Measurements from ENCODE around the gene PRR35.

PRR35 gene

DNA sequence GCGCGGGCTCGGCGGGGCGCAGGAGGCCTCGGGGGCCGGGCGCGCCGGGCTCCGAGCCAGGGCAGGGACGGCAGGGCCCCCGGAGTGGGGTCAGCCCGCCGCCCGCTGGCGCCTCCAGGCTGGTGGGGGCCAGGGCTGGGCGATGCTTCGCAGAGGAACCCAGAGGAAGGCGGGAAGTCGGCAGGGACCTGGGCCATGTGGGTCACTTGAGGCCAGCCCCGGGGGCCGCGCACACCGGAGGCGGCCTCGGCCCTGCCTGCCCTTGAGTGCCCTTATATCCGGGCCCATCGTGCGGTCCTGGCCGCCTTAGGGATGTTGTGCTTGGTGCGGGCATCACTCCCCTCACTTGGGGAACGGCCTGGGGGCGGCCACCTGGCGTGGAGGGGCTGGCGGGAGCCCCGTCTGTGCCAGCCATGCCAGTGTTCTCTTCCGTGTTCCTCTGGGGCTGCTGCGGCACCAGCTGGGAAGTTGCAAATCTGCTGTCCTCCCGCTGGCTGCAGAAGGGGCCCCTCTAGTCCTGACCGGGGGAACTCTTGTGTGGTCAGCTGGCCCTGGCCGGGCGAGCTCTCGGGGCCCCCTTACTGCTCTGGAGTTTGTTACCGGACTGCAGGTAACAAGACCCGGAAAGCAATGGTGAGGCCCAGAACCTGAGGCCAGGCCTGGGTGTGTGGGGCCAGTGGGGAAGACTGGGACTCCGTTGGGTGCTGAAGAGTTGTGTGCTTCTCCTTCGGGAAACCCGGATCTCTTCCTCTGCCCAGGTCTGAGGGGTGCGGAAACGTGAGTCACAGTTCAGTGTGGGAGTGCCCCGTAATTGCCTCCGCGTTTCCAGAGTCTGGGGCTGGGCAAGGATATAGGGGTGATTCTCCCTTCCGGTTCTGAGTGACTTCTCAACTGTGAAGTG lies 31.8 kb upstream of the PRR35 start:
- peak; percentile 60 for DNase-seq

DNA sequence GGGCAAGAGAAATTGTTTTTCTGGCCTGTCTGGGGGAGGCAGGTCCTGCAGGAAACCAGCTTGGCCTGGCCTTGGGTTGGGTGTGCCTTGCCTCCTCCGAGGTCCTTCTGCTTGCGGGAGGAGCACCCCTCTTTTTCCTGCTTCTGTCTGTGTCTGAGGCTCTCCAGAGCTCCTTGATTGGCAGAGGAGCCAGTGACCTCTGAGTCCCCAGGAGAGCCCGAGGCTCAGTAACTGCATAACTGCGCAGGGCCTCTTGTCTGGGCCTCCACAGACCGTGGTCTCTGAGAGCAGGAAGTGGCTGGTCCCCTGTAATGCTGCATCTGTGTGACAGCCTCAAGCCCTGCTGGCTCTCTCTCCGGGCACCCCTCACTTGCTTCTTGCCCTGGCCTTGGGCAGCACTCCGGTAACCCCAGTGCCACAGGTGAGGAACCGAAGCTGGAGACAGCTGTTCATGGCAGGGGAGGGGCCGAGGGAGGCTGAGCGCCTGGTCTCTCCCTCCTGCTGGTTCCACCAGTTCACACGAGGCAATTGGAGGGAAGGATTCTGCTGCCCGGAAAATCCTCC lies 31.1 kb upstream of the PRR35 start:
- DNase-seq, result no peak

DNA sequence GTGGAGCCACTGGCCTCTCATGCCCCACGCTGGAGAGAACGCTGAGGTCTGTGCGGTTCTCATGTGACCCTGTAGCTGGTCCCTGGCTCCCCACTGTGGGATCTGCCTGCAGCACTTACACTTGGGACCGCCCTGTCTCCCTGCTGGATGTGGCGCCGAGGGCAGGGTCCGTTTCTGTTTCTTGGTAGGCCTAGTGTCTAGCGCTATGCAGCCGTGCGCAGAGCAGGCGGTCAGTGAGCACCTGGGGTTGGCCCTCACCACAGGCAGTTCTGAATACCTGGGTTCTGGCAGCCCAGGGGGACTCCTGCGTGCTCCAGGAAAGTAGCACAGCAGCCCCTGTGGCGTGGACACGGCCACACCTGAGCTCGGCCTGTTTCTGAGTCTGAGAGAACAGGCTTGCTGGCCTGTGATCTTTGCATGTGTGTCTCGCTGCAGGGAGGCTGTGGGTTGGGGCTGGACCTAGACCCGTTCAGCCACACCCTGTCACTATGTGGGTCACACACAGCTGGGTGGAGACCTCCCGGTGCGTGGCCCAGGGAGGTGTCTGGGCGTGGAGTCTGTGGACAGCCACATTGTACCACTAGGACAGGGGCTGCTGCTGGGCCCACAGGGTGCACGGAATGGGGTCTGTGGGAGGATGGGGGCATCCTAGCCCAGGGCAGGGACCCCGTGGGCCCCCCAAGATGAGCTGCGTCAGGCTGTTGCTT lies 29.9 kb upstream of the PRR35 start:
- DNase-seq, result no peak

DNA sequence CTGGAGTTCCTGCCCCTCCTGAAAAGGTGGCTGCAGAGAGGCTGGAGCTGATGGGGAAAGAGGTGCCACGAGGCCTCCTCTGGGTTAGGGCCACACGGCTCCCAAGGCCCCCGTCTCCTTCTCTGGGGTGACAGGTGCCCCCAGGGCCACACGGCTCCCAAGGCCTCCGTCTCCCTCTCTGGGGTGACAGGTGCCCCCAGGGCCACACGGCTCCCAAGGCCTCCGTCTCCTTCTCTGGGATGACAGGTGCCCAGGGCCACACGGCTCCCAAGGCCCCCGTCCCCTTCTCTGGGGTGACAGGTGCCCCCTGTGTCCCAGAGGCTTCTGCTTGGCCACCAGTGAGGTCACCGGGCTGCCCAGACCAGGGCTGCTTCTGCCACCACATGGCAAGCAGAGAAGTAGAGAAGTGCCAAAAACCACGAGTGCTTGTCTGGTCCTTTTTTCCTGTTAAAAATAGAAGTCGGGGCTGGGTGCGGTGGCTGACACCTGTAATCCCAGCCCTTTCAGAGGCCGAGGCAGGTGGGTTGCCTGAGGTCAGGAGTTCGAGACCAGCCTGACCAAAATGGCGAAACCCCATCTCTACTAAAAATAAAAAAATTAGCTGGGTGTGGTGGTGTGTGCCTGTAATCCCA lies 28.6 kb upstream of the PRR35 start:
- no peak for DNase-seq

DNA sequence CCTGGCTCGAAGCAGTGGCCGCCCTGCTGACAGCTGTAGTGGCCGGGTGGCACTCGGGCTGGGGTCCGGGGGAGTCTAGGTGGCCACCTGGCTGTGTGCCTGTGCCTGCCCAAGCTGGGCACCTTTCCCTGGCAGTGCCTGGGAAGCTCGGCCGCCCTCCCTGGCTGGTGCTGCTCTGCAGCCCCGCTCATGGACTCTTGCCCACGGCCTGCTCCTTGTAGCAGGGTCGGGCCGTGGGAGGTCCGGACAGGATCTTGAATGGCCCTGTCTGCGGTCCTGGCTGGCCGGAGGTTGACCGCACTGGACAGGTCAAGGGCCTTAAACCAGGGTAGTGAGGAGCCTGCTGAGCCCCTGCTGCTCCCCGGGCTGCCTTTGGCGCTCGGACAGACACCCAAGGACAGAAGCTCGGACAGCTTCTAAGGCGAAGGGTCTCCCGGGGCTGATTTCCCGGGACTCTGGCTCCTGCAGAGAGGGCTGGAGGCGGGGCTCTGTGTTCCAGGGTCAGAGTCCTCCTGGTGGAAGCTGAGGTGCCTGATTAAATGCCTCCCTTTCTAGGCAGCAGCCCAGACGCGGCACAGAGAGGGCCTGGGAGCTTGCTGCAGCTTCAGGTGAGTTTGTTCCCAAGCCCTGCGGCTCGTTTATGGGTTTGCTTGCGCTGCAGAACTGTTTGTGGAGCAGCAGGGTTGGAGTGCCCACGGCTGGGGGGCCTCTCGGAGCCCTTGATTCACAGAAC lies 26.6 kb upstream of the PRR35 start:
- DNase-seq, result no peak

DNA sequence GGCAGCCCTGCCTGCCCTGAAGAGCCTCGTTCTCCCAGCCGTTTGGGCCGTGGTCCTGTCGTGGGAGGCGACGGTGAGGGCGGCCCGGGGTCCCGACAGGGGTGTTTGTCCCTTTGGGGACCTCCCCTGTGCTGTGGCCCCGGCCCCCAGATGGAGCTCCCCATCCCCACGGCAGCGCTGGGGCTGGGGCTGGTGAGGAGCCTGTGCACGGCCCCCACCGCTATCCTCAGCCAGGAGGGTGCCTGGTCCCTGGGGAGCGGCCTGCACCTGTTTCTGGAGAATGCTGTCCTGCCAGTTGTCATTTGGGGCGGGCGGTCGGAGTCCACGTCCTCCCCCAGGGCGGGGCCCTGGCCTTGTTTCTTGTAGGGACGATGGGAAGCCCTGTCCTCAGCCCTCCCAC lies 26.1 kb upstream of the PRR35 start:
- no peak for DNase-seq

DNA sequence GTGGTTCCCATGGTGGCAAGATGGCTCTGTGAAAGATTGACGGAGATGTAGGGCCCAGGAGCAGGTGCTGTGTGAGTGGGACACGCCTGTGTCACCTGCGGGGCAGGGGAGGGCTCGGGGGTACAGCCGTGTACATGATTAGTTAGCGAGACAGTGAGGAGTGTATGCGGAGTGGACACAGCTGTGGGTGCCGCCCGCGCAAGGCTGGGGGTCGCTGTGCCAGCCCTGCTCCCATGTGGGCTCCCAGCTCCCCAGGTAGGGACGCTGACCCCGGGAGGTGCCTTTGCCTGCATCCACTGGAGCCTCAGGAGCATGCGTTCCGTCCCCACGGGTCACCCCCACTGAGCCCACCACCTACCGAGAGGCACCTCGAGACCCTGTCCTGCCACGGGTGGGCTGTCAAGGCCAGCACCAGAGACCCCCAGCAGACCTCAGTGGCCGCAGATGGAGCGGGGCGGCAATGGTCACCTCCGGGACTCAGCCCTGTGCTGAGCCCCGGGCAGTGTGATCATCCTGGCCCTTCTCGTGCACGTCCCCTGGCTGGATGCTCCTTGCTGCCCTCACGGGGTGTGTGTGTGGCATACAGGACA lies 25.2 kb upstream of the PRR35 start:
- DNase-seq, result no peak

DNA sequence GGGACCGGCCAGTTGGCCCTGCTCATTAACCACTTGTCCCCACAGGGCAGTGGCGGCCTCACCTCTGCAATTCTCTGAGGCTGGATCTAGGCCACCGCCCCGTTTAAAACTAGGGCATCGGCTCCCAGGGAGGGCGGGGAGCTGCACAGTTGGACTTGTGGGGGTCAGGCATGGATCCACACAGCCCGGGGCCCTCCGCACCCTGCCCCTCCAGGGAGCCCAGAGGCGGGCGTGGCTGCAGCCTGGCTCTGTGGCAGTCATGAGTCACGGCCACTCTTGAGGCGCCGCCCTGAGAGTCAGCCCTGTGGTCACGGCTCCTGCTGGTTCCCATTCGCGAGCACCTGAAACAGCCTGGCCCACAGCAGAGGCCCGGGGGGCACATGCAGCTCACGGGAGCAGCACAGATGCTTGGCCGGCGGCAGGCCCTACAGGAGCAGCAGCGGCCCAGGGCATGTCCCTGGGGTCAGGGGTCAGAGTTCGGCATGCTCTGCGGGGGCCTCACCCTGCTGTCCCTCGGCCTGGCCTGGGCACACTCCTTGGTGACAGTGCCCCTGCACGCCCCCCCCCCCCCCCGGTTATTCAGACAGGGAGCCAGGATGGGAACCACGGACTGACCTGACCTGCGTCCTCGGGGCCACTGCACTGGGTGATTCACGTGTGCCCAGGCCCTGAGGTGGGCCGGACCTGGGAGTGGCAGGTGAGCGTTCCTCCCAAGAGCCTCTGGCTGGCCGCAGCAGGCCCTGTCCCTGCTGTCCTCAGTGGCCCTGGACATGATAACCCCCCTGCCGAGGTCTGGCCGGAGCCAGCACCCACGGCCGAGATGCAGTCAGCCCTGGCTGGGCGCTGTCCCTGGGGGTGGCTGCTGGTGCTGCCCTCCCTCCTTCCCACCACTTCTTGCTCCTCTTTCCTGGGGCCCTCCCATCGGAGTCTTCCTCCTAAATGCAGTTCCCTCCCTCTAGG lies 24.5 kb upstream of the PRR35 start:
- peak; percentile 19 for DNase-seq

DNA sequence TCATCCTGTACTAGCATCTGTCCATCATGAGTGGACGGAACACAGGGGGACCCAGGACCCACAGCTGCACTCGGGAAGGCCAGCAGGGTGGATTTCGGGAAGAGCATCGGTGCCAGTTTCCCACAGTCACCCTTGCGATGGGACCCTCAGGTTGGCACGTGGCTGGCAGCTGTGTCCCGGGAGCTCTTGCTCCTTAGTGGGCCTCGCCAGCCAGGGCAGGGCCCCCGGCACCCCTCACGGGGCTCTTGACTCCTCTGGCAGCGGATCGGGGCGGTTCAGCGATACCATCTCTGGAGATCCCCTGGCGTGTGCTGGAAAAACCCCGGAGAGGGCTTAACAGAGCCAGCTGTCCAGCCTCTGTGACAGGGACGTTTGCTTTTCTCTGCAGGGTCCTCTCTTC lies 23.4 kb upstream of the PRR35 start:
- no peak for DNase-seq

DNA sequence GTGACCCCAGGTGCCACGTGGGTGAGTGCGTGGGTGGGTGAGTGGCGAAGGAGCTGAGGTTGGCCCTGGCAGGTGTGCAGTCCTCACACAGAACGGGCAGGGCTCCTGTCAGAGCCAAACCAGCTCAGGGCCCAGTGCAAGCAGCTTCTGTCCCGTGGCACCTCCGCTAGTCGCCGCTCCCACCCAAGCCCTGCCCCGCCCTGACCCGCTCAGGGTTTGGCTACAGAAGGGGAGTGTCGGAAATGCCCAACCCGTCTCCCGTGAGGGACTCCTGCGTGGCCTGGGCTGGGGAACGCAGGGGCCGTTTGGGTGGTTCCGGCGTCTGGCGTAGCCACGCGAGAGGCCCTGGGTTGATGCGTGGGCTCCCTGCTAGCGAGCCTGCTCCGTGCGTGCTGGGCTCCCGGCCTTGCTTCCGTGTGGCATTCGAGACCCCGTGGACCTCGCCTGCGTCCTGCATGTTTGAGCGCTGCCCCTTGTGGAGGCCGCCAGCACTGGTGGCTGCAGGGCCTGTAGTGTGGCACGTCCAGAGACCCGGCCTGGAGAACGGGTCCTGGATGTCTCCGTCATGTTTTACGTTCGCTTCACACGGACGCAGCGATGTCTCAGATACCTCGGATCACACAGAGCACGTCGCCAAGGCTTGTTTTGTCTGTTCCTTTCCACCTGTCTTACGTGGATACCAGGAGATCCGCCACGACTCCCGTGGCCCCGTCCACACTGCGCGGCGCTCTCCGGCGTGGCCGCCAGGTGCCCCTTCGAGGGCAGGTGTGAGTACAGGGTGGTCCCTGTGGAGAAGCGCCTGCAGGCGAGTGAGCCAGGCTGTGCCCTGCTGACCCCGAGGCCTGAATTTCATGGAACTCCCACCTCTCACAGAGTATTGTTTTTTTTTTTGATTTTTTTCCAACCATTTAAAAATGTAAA lies 22.5 kb upstream of the PRR35 start:
- no peak for DNase-seq

DNA sequence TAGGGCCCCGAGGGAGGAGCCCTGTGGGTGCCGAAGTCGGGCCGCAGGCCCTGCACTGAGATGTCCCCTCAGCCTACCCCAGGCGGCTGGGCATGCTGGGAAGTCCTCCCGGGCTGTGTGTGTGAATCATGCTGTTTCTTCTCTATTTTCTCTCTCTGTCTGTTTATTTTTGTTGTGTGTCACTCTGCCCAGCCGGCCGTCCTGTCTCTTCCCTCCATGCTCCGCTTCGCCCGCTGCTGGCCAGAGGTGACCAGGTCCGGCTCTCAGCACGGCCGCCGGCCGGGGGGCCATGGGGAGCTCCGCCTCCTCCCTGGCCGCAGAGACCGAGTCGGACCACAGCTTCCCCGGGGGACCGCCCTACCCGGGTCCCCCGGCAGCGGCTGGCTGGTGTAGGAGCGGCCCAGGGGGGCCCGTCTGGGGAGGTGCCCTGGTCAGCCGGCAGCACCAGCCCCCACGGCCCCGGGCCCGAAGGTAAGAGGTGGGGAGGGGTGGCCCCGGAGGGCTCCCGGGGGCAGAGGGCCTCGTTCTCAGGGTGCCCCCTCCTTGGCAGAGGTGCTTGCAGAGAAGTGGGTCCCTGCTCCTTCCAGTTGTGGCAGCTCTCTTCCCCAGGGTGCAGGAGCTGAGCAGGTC lies 20.2 kb upstream of the PRR35 start:
- no peak for DNase-seq

DNA sequence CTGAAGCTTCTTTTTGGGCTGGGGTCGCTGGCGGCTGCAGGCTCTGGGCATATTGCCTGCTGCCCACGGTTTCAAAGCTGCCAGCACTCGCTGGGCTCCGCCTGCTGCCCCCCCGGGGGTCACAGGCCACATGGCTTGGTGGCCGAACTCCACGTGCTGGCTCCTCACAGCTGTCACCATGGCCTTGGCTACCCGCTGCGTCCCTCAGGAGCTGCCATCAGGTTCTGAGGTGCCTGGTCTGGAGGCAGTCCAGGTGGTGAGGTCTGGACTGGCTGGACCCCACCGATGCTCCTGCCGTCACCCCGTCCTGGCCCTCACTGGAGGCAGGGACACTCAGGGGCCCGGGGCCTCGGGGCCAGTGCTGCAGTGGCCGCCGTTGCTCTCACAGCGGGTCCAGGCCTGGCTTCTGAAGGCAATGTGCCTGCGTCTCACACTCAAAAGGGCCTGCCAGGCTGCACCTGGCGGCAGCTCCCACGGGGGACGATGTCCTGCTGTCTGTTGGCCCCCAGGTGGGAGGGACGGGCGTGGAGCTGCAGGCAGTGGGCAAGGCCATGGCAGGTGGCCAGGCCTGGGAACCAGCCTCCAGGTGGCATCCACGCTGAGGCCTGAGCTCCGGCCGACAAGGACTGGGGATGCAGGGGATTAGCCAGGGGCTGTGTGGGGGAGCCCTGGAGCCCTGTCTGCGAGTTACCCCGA lies 19.4 kb upstream of the PRR35 start:
- DNase-seq, result no peak

DNA sequence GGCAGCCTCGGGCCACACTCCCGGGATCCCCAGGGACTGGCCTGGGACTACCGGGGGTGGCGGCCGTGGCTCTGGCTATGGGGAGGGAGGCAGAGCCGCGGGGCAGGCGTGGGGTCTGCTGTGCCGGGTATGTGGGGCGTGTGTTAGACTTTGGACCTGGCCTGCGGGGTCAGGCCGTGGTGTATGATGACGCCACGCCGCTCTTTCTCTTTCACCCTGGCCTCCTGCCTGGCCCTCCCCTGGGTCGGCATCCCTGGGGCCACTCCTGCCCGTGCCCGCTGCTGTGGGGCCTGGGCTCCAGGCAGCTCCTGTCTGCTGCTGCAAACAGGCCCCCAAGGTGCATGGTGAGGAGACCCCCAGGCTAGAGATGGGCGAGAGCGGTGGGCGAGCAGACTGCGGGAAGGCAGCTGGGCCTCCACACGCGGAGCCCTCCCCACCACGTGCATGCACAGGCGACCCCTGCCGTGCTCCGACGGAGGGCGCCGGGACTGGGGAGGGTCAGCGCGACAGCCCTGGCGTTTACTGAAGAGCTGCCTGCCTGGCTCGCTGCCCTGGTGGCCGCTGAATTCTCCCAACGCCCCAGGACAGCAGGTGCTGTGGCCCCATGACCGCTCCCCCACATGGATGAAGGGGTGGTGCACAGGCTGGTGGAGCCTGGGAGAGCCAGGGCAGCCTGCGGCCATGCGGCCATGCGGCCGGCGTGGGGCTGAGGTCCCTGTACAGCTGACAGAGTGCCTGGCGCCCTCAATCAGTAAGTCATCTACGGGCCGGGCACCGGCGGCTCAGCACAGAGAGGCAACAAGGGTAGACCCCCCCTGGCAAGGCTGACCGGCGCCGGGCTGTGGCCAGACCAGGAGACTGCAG lies 16.7 kb upstream of the PRR35 start:
- DNase-seq, result no peak

DNA sequence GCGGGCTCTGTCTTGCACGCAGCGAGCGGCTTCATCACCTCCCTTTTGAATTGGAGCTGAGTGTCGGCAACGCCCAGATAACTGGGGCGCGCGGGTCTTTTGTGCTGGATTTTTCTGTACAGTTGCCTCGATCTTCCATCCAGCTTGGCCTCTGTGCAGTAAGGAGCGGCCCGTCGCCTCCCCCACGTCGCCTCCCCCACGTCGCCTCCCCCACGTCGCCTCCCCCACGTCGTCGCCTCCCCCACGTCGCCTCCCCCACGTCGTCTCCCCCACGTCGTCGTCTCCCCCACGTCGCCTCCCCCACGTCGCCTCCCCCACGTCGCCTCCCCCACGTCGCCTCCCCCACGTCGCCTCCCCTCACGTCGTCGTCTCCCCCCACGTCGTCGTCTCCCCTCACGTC lies 15.7 kb upstream of the PRR35 start:
- DNase-seq, result no peak

DNA sequence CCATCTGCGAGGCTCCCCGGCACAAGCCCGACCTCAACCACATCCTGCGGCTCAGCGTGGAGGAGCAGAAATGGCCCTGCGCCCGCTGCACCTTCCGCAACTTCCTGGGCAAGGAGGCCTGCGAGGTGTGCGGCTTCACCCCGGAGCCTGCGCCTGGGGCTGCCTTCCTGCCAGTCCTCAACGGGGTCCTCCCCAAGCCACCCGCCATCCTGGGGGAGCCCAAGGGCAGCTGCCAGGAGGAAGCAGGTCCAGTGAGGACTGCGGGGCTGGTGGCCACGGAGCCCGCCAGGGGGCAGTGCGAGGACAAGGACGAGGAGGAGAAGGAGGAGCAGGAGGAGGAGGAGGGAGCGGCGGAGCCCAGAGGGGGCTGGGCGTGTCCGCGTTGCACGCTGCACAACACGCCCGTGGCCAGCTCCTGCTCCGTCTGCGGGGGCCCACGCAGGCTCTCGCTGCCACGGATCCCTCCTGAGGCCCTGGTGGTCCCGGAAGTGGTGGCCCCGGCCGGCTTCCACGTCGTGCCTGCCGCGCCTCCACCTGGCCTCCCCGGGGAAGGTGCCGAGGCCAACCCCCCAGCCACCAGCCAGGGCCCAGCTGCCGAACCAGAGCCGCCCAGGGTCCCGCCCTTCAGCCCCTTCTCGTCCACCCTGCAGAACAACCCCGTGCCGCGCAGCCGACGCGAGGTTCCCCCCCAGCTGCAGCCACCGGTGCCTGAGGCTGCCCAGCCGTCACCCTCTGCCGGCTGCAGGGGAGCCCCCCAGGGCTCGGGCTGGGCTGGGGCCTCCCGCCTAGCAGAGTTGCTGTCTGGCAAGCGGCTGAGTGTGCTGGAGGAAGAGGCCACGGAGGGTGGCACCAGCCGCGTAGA lies 13.1 kb upstream of the PRR35 start:
- DNase-seq, result peak; percentile 47

DNA sequence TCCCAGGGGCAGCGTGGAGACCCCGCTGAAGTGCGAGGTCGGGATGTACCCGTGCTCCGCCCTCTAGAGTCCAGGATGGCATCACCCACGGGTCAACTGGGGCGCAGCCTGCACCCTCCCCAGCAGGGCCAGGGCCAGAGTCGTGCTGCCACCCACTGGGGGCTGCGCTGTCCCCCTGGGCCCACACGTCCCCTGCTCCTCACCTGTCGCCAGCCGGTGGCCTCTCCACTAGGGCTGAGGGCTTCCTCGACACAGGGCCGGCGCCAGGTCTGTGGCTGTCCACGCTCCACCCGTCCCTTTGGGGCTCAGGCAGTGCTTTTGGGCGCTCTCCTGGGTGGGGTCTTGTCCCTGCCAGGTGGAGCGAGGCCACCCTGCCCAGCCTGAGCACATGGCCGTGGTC lies 11.6 kb upstream of the PRR35 start:
- DNase-seq, result no peak

Data from DMS53 (cell line).